Fibroblast of skin of left quadriceps (primary cell): ENCODE measurements around the gene ARID4A.
A peak's percentile ranks its signal among the peaks of the same experiment; 100 is the strongest.
"Not testable (repeated sequence)": the region's sequence is repeated elsewhere in the genome, so short reads cannot be mapped to it uniquely, and the experiment has no call there.

Experiments
- DNase-seq, 2 experiments: peaks; one replicate each; pipeline ENCODE4 v3.0.0-alpha.2; 2013; ENCODE audit warnings: low read depth in 2 of 2

Gene ARID4A, protein sequence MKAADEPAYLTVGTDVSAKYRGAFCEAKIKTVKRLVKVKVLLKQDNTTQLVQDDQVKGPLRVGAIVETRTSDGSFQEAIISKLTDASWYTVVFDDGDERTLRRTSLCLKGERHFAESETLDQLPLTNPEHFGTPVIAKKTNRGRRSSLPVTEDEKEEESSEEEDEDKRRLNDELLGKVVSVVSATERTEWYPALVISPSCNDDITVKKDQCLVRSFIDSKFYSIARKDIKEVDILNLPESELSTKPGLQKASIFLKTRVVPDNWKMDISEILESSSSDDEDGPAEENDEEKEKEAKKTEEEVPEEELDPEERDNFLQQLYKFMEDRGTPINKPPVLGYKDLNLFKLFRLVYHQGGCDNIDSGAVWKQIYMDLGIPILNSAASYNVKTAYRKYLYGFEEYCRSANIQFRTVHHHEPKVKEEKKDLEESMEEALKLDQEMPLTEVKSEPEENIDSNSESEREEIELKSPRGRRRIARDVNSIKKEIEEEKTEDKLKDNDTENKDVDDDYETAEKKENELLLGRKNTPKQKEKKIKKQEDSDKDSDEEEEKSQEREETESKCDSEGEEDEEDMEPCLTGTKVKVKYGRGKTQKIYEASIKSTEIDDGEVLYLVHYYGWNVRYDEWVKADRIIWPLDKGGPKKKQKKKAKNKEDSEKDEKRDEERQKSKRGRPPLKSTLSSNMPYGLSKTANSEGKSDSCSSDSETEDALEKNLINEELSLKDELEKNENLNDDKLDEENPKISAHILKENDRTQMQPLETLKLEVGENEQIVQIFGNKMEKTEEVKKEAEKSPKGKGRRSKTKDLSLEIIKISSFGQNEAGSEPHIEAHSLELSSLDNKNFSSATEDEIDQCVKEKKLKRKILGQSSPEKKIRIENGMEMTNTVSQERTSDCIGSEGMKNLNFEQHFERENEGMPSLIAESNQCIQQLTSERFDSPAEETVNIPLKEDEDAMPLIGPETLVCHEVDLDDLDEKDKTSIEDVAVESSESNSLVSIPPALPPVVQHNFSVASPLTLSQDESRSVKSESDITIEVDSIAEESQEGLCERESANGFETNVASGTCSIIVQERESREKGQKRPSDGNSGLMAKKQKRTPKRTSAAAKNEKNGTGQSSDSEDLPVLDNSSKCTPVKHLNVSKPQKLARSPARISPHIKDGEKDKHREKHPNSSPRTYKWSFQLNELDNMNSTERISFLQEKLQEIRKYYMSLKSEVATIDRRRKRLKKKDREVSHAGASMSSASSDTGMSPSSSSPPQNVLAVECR

DNA sequence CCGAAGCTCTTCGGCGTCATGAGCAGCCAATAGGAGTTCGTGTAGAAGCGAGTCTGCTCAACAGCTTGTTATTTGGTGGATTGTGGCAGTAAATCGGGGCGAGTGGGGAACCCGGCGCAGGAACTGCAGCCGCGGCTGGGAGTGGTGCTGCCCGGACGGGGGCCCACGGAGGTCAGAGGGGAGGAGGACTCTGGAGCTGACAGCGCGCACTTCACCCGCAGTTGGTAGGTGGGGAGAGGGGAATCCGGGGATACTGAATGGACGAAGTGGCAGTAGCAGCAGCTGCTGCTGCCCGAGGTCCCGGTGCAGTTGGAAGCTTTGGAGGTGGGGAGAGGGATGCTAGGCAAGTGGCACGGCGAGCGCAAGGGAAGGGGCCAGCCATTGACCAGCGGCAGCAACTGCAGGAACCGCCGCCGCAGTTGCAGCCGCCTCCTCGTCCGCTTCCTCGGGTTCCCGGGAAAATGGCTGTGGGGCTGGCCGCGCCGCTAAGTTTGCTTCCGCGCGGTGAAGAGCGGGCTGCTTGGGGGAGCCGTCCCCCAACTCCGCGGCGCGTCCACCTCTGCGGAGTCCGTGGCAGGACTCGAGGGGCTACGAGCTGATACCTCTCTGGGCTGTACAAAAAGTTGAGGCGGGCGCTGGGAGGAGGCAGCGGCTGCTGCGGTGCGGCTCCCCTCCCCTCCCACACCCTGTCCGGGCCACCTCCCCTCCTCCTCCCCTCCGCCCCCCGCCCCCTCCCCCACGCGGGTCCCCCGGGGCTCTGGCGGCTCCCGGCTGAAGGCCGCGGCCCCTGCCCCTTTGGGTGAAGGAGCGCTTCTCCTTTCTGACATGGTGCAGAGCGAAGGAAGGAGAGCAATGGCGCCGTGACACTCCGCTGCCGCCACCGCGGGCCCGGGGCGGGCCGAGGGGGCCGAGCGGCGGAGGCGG is at the start of gene ARID4A:
Gene ARID4A (plus strand): TSS at position 79 of the 924 bp plus-strand sequence. CDS start 1,300 bp downstream, outside the sequence.
- DNase-seq: no peak

- no peak for DNase-seq
Measured at GRCh38 chr14:58249611-58250010, 48.7 kb upstream of the ARID4A start.

DNA sequence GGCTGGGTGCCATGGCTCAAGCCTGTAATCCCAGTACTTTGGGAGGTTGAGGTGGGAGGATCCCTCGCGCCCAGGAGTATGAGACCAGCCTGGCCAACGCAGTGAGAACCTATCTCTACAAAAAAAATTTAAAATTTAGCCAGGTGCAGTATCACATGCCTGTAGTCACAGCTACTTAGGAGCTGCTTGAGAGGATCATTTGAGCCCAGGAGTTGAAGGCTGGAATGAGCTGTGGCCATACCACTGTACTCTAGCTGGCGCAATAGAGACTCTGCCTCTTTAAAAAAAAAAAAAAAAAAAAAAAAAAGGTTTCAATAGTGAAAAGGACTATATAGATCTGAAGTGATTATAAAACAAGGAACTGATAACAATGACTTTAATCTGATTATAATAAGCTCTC is 40.2 kb upstream of the ARID4A start:
- no peak for DNase-seq

DNA sequence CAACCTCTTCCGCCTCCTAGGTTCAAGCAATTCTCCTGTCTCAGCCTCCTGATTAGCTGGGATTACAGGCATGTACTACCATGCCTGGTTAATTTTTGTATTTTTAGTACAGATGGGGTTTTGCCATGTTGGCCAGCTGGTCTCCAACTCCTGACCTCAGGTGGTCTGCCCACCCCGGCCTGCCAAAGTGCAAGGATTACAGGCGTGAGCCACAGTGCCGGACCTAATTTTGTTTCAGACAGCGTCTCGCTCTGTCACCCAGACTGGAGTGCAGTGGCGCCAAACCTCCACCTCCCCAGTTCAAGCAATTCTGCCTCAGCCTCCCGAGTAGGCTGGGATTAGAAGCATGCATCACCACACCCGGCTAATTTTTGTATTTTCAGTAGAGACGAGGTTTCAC is 36.4 kb upstream of the ARID4A start:
- DNase-seq: not testable (repeated sequence)

- no peak for DNase-seq
Measured at GRCh38 chr14:58265401-58265800, 33.0 kb upstream of the ARID4A start.

DNA sequence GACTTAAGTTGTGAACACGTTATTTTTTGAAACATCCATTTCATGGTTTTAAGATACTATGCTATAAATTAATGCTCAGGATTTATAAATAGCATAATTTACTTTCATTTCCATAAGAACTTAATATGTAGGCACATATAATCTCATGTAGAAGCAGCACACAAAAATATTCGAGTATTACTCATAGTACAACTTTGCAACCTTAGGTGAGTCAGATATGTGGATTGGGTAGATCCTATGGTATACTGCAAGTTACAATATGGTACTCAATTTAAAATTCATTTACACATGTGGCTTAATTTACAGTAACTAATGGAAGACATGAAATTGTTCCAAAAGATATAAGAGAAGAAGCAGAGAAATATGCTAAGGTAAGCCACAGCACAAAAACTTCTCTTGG is 27.7 kb upstream of the ARID4A start:
- DNase-seq: no peak

DNA sequence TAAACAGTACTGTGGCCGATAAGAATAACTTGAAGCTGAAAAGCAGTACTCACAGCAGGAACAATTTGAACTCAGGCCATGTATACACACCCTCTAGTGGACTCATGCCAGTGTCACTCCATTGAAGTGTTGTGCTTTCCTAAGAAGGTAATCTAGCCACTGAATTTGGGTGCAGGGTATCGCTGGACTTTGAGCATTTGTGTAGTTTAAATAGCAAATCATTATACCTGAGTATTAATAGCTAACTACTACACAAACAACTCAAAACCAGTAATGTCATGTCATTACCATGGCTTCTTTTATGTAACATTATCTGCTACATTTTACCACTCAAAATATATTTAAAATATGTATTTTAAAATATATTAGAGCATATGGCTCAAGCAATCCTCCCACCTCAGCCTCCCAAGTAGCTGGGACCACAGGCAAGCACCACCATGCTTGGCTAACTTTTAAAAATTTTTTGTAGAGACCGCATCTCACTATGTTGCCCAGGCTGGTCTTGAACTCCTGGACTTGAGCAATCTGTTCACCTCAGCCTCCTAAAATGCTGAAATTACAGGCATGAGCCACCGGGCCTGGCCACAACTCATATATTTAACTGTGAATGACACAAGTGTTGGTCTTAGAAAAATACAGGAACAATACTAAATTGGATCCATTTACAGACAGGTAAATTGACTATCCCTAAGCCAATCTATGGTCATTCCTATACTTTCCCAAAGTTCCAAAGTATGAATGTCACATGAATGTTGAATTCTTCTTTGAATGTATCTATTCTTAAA is 25.6 kb upstream of the ARID4A start:
- DNase-seq: no peak

GRCh38 chr14:58274881-58275280 is 23.5 kb upstream of the ARID4A start:
- DNase-seq: no peak

- no peak for DNase-seq
Measured at GRCh38 chr14:58275527-58276190, 22.7 kb upstream of the ARID4A start.

DNA sequence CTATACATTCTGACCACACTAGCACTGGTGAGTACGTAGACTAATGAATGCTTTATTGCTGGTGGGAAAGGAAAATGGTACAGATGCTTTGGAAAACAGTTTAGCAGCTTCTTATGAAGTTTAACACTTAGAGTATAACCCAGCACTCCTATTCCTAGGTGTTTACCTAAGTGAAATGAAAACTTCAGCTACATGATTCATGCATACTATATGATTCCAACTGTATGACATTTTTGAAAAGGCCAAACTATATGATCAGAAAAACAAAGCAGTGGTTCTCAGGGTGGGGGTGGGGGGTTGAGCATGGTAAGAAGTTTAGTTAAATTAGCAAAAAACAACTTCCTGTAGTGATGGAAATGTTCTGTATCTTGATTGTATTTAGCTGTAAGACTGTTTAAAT is 22.1 kb upstream of the ARID4A start:
- DNase-seq: no peak

DNA sequence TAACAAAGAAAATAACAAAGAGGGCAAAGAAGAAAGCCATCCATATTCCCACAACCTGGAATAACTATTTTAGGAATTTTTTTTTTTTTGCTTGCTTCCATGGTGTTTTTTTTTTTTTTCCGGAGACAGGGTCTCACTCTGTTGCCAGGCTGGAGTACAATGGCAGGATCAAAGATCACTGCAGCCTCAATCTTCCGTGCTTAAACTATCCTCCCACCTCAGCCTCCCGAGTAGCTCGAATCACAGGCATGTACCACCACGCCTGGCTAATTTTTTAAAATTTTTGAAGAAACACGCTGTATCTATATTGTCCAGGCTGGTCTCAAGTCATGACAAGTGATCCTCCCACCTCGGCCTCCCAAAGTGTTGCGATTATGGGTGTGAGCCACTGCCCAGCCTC is 20.2 kb upstream of the ARID4A start:
- no peak for DNase-seq

DNA sequence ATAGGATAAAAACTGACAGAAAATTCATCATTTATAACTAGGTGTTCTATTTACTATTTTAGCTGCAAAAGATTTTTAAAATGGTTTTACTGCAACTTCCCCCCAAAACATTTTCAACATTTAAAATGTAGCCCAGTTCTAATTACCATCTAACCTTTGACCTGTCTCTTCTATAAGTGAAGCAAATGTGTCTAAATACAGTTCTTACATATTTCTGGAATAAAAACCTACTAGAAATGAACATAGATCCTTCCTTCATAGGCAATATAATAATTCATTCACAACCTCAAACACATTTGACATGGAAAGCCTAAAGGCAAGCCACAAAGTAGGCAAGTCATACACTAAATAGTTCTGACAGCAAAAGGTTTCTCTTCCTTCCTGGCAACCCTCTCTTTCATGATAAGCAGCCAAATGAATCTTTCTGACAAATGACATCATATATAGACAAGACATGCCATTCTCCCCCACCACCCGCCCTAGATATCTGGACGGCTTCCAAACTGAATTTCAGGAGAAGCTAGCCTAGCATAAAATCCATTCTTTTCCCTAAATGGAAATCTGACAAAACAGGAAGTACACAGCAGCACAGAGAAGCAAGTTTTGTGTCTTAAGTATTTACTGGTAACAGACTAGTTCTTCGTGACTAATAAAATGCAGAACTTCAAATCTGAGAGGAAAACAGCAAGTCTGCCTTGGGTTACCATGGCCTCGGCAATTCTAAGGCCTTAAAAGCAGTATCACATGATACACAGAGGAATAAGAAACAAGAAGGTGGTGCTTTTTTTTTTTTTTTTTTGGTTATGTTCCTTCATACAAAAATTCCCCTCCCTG is 17.2 kb upstream of the ARID4A start:
- peak; percentile 88 to 89 for DNase-seq

- DNase-seq: no peak
Measured at GRCh38 chr14:58281969-58282368, 16.4 kb upstream of the ARID4A start.

DNA sequence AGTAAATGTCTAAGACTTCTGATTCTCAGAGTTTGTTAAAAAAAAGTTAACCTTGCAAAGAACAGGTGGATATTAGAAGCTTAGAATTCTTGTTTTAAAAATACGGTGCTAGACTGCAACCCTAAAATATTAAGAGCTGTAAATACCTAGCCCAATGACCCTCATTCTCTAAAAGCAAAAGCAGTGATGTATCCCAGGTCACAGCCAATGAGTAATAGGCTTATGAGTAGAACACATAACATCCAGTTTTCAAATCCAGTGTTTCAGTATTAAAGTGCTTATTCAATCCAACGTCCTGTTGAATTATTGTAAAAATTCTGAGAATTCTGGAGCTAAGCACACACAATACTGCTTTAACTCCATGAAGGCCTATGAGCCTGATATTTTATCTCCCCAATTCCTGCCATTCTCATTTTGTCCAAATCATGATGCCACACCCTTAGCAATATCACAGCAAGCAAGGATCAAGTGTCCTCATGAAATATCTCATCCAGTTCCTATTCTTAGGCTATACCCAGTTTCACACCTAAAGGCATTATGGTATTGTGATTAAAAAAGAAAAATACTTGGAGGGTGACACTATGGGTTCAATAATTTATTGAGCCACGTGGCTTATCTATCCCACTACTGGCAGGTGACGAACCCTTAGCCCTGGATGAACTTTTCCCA is 15.3 kb upstream of the ARID4A start:
- DNase-seq: no peak

DNA sequence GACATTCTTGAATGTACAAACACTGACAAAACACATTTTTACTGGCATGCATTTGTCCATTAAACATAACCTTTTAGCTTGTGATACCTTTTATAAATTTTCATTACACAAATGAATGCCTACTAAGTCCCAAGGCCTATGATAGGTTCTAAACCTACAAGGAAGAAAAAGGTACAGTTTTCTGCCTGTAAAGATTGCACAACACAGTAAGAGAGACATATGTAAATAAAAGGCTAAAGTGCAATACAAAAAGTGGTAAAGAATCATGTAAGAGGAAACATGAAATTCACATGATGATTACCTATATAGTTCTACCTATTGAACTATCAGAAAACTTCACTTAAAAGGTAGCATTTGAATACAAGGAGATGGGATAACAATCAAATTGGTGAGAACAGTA is 14.6 kb upstream of the ARID4A start:
- no peak for DNase-seq

GRCh38 chr14:58285132-58285531 is 13.2 kb upstream of the ARID4A start:
- DNase-seq: no peak

GRCh38 chr14:58287607-58288042 is 10.7 kb upstream of the ARID4A start:
- DNase-seq: no peak
